Kidney (tissue), 14 donors: Measurements from ENCODE around the gene MAN1A1. TPM values are rescaled to one million over a fixed set of nuclear protein-coding genes. Genes with fewer than 3 reads are reported as not detected.

Experiments
- DNase-seq, 5 donors: peaks; one replicate each; pipeline ENCODE4 v3.0.0-alpha.2; 2013 to 2020
- FAIRE-seq: peaks from 2 replicates; lab custom pipeline; 2012; peaks lifted over from hg19 to GRCh38; lab: Jason Lieb, UNC
- H3K27ac ChIP-seq, 2 donors: one replicate each; pipeline ENCODE4 v1.7.0; 2013; ENCODE audit warnings: low read depth in 2 of 2, low read length in 2 of 2, inconsistent platforms in 1 of 2
- H3K27me3 ChIP-seq: one replicate; pipeline ENCODE4 v1.7.1; 2013; ENCODE audit warnings: low read length, inconsistent platforms; ENCODE audit not compliant: control insufficient read depth, insufficient read depth
- H3K36me3 ChIP-seq, 3 donors: one replicate each; pipeline versions ENCODE4 v1.7.0 to v1.7.1; 2013; ENCODE audit warnings: low read length in 3 of 3, control low read depth in 1 of 3, inconsistent platforms in 1 of 3; ENCODE audit not compliant: insufficient read depth in 3 of 3, control insufficient read depth in 2 of 3
- H3K4me1 ChIP-seq, 3 donors: one replicate each; pipeline versions ENCODE4 v1.7.0 to v1.7.1; 2013; ENCODE audit warnings: low read length in 3 of 3, inconsistent platforms in 1 of 3, low read depth in 1 of 3; ENCODE audit not compliant: control insufficient read depth in 2 of 3, insufficient read depth in 2 of 3
- H3K4me3 ChIP-seq, 3 donors: one replicate each; pipeline versions ENCODE4 v1.7.0 to v1.8.1; 2013; ENCODE audit warnings: low read length in 3 of 3, control low read depth in 1 of 3, inconsistent platforms in 1 of 3
- H3K9ac ChIP-seq, 3 donors: one replicate each; pipeline versions ENCODE4 v1.7.0 to v1.7.1; 2013; ENCODE audit warnings: low read length in 3 of 3, control low read depth in 1 of 3, inconsistent platforms in 1 of 3
- H3K9me3 ChIP-seq, 3 donors: one replicate each; pipeline versions ENCODE4 v1.7.0 to v1.7.1; 2013; ENCODE audit warnings: low read length in 3 of 3, control low read depth in 1 of 3, inconsistent platforms in 1 of 3; ENCODE audit not compliant: control insufficient read depth in 2 of 3, insufficient read depth in 1 of 3
- intact Hi-C: fragments of 100-400 bp; cut with DNase I; formaldehyde crosslinking; loops from one replicate; pipeline ENCODE4 v1.11.1; 2022
- polyA plus RNA-seq: library from polyadenylated mRNA; stranded (reverse); fragments of 350-450 nt; fragmentation: Illumina TruSeq; extraction: RNeasy Lipid Tissue Mini Kit (QIAGEN cat#74804); gene quantifications from one replicate; pipeline ENCODE4 v1.2.3, GENCODE V29; 2014; ENCODE audit warnings: low read depth, low replicate concordance; ENCODE audit not compliant: insufficient read depth
- total RNA-seq: library from RNA; stranded (reverse); fragmentation: NEBNext Ultra II Directional; extraction: Animal tissue kit (Norgen Biotek cat#: 25700); gene quantifications from one replicate; pipeline ENCODE4 v1.2.1, GENCODE V29; 2021
- TF ChIP-seq, protein P1 (sequence below): IDR thresholded peaks from 3 replicates; pipeline ENCODE4 v1.5.1; 2012; ENCODE audit warnings: mild to moderate bottlenecking, moderate library complexity, borderline replicate concordance; ENCODE audit not compliant: insufficient read depth; ENCODE audit errors: extremely low read depth
- donor health status: control.
- donor health status: control.
- donor health status: control.
- donor health status: control.
- donor health status: control.
- donor health status: DM: yes; HTN: yes; CAD: no.
- donor health status: Normal renal cell carcinoma (clear cell type).

MAN1A1 gene
- total and polyA plus RNA-seq, 2 donors from 2014 or later: 30.4 to 68.5 TPM

DNA sequence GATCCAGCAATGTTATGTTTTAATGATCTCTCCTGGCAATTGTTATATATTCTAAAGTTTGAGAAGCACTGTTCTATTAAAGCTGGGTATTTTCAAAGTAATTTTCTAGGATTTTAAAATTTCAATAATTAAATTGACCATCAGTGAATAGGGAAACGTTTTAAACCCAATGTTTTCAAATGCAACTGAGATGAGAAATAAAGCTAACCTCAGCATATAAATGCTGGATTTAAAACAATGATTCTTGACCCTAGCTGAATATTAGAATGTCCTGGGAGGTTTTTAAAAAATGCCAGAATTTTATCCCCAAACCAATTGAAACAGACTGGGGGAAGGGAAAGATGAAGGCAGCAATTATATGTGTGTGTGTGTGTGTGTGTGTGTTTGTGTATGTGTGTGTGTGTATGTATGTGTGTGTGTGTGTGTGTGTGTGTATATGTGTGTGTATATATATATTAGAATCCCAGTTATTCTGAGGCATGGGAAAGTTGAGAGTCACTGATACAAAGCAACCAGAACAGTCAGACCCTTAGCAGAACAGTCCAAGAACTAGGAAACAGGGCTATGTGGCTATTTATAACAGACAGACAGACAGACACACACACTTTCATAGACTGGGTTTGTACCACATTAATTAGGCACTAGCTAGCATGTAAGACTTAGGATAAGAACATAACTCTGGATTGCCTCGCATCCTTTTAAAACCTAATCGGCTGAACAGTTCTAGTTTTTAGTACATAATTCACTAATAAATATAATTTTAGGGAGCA lies 107.8 kb downstream of the MAN1A1 start:
- Histone ChIP-seq H3K4me3 (no peak overlapping the region), H3K27ac (peak overlapping the region in 1 of 2 donors; percentile 37), H3K27me3 (no peaks in the 10 kb centered on the region), H3K36me3 (no peaks in the 10 kb centered on the region), H3K4me1 (peaks cover 7 to 19% (median 10%) of the 10 kb centered on the region in 3 donors), H3K9ac (no peak overlapping the region), H3K9me3 (no peaks in the 10 kb centered on the region)
- intact Hi-C loops: no loop called here
- DNase-seq (no peak), FAIRE-seq (no peak)
- TF ChIP-seq, protein P1, sequence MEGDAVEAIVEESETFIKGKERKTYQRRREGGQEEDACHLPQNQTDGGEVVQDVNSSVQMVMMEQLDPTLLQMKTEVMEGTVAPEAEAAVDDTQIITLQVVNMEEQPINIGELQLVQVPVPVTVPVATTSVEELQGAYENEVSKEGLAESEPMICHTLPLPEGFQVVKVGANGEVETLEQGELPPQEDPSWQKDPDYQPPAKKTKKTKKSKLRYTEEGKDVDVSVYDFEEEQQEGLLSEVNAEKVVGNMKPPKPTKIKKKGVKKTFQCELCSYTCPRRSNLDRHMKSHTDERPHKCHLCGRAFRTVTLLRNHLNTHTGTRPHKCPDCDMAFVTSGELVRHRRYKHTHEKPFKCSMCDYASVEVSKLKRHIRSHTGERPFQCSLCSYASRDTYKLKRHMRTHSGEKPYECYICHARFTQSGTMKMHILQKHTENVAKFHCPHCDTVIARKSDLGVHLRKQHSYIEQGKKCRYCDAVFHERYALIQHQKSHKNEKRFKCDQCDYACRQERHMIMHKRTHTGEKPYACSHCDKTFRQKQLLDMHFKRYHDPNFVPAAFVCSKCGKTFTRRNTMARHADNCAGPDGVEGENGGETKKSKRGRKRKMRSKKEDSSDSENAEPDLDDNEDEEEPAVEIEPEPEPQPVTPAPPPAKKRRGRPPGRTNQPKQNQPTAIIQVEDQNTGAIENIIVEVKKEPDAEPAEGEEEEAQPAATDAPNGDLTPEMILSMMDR: no peak

DNA sequence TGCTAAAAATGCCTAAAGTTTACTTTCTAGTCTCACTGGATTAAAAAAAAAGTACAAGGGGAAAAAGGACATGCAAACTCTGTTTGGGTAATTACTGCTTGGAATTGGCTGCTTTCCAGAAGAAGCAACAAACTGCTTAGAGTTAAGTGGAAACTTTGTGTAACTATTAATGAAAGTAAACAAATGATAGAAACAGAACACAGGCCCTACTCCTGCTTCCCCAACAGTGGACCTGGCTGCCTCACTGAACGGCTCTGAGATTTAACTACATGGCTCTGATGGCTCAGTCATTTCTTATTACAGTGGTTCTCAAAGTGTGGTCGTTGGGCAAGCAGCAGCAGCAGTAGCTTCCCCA lies 108.5 kb downstream of the MAN1A1 start:
- Histone ChIP-seq H3K9ac (no peak overlapping the region), H3K36me3 (no peaks in the 10 kb centered on the region), H3K27ac (peak overlapping the region in 1 of 2 donors; percentile 37), H3K9me3 (peaks cover 0 to 2% (median 0%) of the 10 kb centered on the region in 3 donors), H3K27me3 (no peaks in the 10 kb centered on the region), H3K4me3 (no peak overlapping the region), H3K4me1 (peaks cover 7 to 19% (median 10%) of the 10 kb centered on the region in 3 donors)
- intact Hi-C loops: no loop called here
- FAIRE-seq (no peak), DNase-seq (peak in 4 of 5 donors; percentile 17 to 86 (median 46))
- TF ChIP-seq, protein P1: no peak

DNA sequence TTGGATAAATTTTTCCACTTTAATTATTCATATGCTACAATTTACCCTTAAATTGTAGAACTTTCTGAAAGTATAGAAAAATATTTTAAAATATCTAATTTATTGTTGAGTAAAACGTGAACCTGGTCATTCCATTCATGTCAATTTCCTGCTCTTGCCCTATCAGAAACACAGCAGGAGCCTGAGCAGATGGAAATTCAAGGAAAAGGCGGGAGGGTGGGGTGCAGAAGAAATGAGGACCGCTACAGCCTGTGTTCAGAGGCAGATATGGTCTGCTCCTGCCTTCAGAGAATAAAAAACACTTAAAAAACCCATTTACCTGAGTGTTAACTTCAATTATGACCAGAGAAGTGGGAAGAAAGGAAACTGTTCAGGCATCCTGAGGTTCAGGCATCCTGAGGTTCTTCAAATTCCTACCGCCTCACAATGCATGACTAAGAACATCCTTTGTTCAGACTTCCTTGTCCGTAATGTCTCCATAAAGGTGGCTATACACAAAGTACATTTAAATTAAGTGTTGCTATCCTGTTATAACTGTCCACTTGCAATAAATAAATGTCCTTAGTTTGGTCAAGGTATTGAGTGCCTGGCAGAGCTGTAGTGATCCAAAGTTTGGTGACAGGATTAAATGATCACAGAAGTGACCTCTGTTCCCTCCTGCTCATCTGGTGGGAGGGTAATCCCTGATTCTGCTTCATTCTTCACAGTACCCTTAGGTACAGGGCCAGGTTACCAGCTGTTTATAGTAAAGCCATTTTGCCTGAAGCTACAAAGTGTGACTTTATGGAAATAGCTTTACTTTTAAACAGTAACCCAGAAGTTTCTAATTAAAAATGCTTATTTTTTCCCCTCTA lies 109.1 kb downstream of the MAN1A1 start:
- DNase-seq: peak in 2 of 5 donors; percentile 29 to 33
- H3K9ac ChIP-seq: no peak overlapping the region
- FAIRE-seq: no peak
- H3K9me3 ChIP-seq: peaks cover 0 to 4% (median 0%) of the 10 kb centered on the region in 3 donors
- TF ChIP-seq, protein P1: no peak
- peaks cover 0 to 1% (median 0%) of the 10 kb centered on the region in 3 donors for H3K36me3 ChIP-seq
- peak overlapping the region; percentile 29 to 48 for H3K27ac ChIP-seq
- H3K4me1 ChIP-seq: peaks cover 7 to 19% (median 10%) of the 10 kb centered on the region in 3 donors
- intact Hi-C loops: no loop called here
- no peaks in the 10 kb centered on the region for H3K27me3 ChIP-seq
- H3K4me3 ChIP-seq: peak overlapping the region in 1 of 3 donors; percentile 13
